Measurements from ENCODE around the gene QARS1.

Gene QARS1

GRCh38 chr3:49104427-49105291 lies at the start of gene QARS1:
TSS of gene QARS1 (minus strand) at chr3:49104757. CDS start at chr3:49104733, 24 bp downstream.
- no peak for TF ChIP-seq CTCF (conservative IDR thresholded peaks at IDR 0.05; ENCODE audit: low read depth, low read length)
- peak within 1 kb of the TSS; percentile 37 for H3K4me3 ChIP-seq (IDR thresholded peaks at IDR 0.05; ENCODE audit: insufficient read depth, low read depth, low read length)
- H3K4me2 ChIP-seq = peak within 1 kb of the TSS; percentile 67; the same call in 1 of the 2 replicates
- no peaks in the 10 kb centered on the region for H3K79me2 ChIP-seq (ENCODE audit: insufficient read depth, low read depth)
- H3K27me3 ChIP-seq (ENCODE audit: insufficient read depth, low read depth) = no peaks in the 10 kb centered on the region
- peak within 1 kb of the TSS; percentile 89 for H2AFZ ChIP-seq (ENCODE audit: low read depth)
- no peaks in the 10 kb centered on the region for H3K36me3 ChIP-seq (ENCODE audit: insufficient read depth)
- H3K27ac ChIP-seq = peak within 1 kb of the TSS; percentile 42
- no peaks in the 10 kb centered on the region for H4K20me1 ChIP-seq (ENCODE audit: insufficient read depth)
- peak within 1 kb of the TSS; percentile 81 for H3K9ac ChIP-seq
- no peaks in the 10 kb centered on the region for H3K4me1 ChIP-seq (ENCODE audit: low read depth, poor library complexity, severe bottlenecking)

- Histone ChIP-seq H3K27me3 (ENCODE audit: insufficient read depth, low read depth) (no peaks in the 10 kb centered on the region), H3K4me3 (IDR thresholded peaks at IDR 0.05; ENCODE audit: insufficient read depth, low read depth, low read length) (no peak overlapping the region), H4K20me1 (ENCODE audit: insufficient read depth) (no peaks in the 10 kb centered on the region), H3K9ac (no peak overlapping the region), H3K4me2 (no peak overlapping the region), H3K4me1 (ENCODE audit: low read depth, poor library complexity, severe bottlenecking) (no peaks in the 10 kb centered on the region), H3K27ac (no peak overlapping the region), H3K36me3 (ENCODE audit: insufficient read depth) (no peaks in the 10 kb centered on the region), H2AFZ (ENCODE audit: low read depth) (no peak overlapping the region), H3K79me2 (ENCODE audit: insufficient read depth, low read depth) (no peaks in the 10 kb centered on the region)
- TF ChIP-seq CTCF (conservative IDR thresholded peaks at IDR 0.05; ENCODE audit: low read depth, low read length) = no peak
These were observed 48.9 kb upstream of the QARS1 start for GRCh38 chr3:49153349-49153912.

GRCh38 chr3:49151610-49152009 lies 47.1 kb upstream of the QARS1 start:
- no peak overlapping the region for H3K9ac ChIP-seq

GRCh38 chr3:49148159-49148558 lies 43.6 kb upstream of the QARS1 start:
- Histone ChIP-seq H3K27ac (no peak overlapping the region), H3K27me3 (ENCODE audit: insufficient read depth, low read depth) (no peaks in the 10 kb centered on the region), H3K79me2 (ENCODE audit: insufficient read depth, low read depth) (no peaks in the 10 kb centered on the region), H3K4me2 (no peak overlapping the region), H3K4me3 (IDR thresholded peaks at IDR 0.05; ENCODE audit: insufficient read depth, low read depth, low read length) (no peak overlapping the region), H2AFZ (ENCODE audit: low read depth) (no peak overlapping the region), H4K20me1 (ENCODE audit: insufficient read depth) (no peaks in the 10 kb centered on the region), H3K9ac (no peak overlapping the region), H3K4me1 (ENCODE audit: low read depth, poor library complexity, severe bottlenecking) (no peaks in the 10 kb centered on the region), H3K36me3 (ENCODE audit: insufficient read depth) (no peaks in the 10 kb centered on the region)
- TF ChIP-seq CTCF (conservative IDR thresholded peaks at IDR 0.05; ENCODE audit: low read depth, low read length) = no peak

More at GRCh38 chr3:49151610-49152009, 47.1 kb upstream of the QARS1 start:
- Histone ChIP-seq H2AFZ (ENCODE audit: low read depth) (no peak overlapping the region), H3K27me3 (ENCODE audit: insufficient read depth, low read depth) (no peaks in the 10 kb centered on the region), H3K36me3 (ENCODE audit: insufficient read depth) (no peaks in the 10 kb centered on the region), H3K4me2 (no peak overlapping the region), H3K79me2 (ENCODE audit: insufficient read depth, low read depth) (no peaks in the 10 kb centered on the region), H4K20me1 (ENCODE audit: insufficient read depth) (no peaks in the 10 kb centered on the region), H3K27ac (no peak overlapping the region), H3K4me3 (IDR thresholded peaks at IDR 0.05; ENCODE audit: insufficient read depth, low read depth, low read length) (no peak overlapping the region), H3K4me1 (ENCODE audit: low read depth, poor library complexity, severe bottlenecking) (no peaks in the 10 kb centered on the region)
- TF ChIP-seq CTCF (conservative IDR thresholded peaks at IDR 0.05; ENCODE audit: low read depth, low read length) = no peak
